Subcutaneous adipose tissue (tissue), 4 donors: Measurements from ENCODE around the gene PXMP4. TPM values are rescaled to one million over a fixed set of nuclear protein-coding genes. Genes with fewer than 3 reads are reported as not detected.

Source experiments
- CTCF ChIP-seq: fragments of 450-650 bp; IDR thresholded peaks from one replicate; pipeline ENCODE4 v1.5.1; 2016; ENCODE audit warnings: low read depth, mild to moderate bottlenecking, control low read depth, antibody characterized with exemption, moderate library complexity
- total RNA-seq, 4 donors: library from RNA; depleted of rRNA; stranded (reverse); fragments of >200 nt; gene quantifications; one replicate each; pipeline ENCODE4 v1.1.0, GENCODE V29; 2016

PXMP4 gene
- total RNA-seq, 4 donors from 2014 or later = 2.0 to 7.0 (median 4.3) TPM

DNA sequence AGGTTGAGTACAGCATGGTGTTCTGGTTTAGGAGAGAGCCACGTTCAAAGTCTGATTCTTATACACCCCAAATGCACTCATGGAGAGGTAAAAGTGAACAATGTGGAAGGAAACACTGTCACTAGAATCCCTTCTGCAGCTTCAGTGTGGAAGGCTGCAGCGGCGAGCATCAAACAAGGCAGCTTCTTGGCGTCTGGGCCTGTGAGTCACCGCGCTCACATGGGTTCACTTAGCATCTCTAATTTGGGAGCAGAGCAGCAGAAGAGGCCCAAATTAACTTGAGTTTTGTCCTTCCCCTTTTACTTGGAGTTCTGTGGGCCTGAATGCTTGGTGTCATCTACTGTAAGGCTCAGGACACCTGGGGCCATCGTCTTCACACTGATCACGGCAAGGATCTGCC lies 23.0 kb downstream of the PXMP4 start:
- TF ChIP-seq CTCF = no peak

DNA sequence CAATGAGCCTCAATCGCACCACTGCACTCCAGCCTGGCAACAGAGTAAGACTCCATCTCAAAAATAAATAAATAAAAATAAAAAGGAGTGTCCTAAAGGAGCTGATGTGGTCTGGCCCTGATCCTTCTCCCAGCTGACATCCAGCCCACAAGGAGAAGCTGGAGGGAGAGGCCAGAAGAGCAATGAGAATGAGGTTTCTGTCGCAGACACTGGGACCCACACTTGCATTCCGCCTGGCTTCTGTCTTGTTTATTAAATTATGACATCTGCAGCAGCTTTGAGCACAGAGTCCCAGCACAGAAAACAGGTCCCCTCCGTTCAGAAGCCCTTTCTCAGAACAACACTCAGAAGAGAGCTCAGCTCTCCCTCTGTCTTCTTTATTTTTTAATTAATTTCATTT lies 23.7 kb downstream of the PXMP4 start:
- TF ChIP-seq CTCF = no peak

GRCh38 chr20:33694639-33695012 lies 25.5 kb downstream of the PXMP4 start:
- no peak for TF ChIP-seq CTCF

DNA sequence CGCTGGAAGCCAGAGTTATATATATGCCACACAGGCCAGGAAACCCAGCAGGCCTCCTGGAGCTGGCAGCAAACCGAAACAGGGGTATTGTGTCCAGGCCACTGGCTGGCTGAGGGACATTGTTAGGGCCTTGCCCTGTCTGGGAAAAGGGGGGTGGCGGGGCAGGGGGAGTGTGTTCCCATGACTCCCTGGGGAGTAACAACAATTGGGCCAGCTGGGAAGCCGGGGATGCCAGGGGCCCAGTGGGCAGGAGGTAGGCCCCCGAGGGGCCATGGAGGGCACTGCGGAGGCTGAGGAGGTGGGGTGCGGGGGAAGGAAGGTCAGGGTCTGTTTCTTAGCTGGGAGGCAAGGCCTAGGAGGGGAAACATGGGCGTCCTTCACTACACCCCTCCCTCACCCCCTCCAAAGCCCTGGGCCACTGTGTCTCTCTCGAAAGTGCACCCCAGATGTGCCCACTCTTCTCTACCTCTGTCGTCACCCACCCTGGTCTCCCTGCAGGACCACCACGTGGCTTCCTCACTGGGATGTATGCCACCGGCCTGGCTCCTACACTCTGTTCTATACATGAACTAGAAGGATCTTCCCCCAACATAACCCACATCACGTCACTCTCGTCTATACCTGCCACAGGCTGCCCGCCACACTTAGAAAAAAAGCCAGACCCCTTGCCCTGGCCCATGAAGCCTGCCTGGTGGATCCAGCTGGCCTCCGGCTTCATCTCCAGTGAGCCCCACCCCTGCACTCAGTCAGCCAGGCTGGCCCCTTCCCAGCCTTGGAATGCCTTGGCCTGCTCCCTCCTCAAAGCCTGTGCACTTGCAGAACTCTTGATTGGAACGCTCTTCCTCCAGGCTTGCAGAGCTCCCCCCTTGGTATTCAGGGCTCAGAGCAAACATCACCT lies 26.1 kb downstream of the PXMP4 start:
- no peak for TF ChIP-seq CTCF

DNA sequence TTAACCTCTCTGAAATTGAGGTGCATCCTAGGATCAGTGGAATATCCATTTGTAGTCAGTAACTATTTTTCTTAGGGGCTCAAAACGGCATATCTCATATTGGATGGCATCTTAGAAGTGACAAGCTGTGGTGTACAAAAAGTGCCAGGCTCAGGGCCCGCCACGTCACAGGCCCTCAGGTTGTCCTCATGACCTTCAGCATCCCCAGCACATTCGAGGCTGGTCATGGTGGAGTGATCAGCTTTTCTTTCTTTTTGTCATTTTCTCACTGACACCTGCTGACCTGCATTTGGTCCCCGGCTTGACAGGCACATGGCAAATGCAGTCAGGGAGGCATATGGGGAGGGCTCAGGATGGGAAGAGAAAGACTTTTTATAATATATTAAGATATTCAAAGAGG lies 26.8 kb downstream of the PXMP4 start:
- TF ChIP-seq CTCF = no peak

DNA sequence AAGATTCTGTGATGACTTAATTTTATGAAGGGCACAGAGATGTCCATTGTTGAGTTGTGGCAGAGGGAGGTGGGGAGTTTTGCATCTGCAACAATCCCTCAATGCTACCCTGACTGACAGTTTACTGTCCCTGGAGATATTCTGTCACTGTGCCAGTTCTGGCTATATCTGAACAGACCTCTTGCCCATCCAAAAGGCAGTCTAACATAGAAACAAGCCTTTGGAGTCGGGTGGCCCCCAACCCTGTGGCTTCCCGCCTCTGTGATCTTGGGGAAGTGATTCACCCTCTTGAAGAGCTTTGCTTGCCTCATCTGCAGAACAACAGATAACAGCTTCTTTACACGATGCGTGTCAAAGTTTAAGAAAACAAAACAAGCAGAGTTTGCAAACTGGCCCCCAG lies 30.1 kb downstream of the PXMP4 start:
- no peak for TF ChIP-seq CTCF

DNA sequence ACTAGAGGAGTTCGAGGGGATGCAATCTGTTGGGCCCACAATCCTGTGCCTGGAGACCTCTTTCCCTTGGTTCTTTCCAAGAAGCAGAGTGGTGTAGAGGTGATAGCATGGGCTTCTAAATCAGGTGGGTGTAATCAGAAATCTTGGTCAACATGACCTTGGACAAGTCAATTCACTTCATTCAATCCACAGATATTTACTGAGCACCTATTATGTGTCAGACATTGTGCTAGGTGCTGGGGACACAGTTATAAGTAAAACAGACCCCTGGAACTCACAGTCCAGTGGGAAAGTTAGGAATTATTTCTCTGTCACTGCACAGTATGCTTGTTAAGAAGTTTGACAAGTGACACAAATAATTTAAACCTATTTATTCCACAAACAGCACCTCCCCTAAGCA lies 30.6 kb downstream of the PXMP4 start:
- no peak for TF ChIP-seq CTCF
